ENCODE measurements around the gene CCL22.

CCL22 gene

DNA sequence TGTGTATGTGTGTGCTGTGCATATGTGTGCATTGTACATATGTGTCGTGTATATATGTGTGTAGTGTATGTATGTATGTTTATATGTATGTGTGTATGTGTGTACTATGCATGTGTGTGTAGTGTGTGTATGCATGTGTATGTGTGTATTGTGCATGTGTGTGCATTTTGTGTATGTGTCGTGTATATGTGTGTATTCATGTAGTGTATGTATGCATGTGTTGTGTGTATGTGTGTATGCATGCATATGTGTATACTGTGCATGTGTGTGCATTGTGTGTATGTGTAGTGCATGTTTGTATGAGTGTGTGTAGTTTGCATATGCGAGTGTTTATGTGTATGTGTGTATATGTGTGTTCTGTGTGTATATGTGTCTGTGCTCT is 30.5 kb downstream of the CCL22 start:
- DNase-seq (ENCODE audit: low read depth): no peak
- TF ChIP-seq, protein P1, sequence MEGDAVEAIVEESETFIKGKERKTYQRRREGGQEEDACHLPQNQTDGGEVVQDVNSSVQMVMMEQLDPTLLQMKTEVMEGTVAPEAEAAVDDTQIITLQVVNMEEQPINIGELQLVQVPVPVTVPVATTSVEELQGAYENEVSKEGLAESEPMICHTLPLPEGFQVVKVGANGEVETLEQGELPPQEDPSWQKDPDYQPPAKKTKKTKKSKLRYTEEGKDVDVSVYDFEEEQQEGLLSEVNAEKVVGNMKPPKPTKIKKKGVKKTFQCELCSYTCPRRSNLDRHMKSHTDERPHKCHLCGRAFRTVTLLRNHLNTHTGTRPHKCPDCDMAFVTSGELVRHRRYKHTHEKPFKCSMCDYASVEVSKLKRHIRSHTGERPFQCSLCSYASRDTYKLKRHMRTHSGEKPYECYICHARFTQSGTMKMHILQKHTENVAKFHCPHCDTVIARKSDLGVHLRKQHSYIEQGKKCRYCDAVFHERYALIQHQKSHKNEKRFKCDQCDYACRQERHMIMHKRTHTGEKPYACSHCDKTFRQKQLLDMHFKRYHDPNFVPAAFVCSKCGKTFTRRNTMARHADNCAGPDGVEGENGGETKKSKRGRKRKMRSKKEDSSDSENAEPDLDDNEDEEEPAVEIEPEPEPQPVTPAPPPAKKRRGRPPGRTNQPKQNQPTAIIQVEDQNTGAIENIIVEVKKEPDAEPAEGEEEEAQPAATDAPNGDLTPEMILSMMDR (conservative IDR thresholded peaks at IDR 0.05; ENCODE audit: low read depth, low read length): no peak
- no peak overlapping the region for H3K4me3 ChIP-seq (ENCODE audit: low read depth, low read length)

DNA sequence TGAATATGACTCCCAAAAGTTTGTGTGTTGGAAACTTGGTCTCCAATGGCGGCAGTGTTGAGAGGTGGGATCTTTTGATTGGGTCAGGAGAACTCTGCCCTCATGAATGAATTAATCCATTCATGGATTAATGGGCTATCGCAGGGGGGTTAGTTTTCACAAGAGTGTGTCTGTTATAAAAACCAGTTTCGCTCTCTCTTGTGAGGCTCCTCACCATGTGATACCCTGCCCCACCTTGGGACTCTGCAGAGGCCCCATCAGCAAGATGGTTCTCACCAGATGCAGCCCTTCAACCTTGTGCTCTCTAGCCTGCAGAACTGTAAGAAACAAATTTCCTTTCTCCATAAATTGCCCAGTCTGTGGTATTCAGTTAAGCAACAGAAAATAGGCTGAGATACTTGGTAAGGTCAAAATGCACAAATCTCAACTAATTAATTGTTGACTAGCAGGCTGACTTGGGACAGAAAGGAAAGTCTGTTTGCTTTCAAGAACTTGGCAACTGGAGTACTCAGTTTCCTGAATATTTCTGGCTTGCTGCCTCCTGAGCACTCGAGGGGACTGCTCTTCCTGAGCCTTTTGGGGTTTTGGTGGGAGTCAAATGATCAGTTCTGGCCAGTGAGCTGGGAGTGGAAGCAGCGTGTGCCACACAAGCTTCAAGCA is 32.2 kb downstream of the CCL22 start:
- DNase-seq (ENCODE audit: low read depth): no peak
- TF ChIP-seq, protein P1 (conservative IDR thresholded peaks at IDR 0.05; ENCODE audit: low read depth, low read length): no peak

DNA sequence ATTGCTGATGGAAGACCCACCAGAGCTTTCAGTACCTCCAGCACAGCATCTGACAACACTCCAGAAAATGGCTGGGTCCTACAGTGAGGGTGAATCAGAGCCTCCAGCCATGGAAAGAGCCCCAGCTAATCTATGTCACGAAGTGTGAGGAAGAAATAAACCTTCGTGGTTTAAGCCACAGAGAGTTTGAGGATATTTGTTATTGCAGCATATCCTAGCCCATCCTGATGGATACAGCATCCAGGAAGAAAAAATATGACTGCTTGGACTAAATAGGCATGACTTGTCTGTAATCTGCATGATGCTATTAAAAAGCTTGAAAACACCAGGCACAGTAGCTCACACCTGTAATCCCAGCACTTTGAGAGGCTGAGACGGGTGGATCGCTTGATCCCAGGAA is 32.7 kb downstream of the CCL22 start:
- no peak overlapping the region for H3K4me3 ChIP-seq (ENCODE audit: low read depth, low read length)
- TF ChIP-seq, protein P1 (conservative IDR thresholded peaks at IDR 0.05; ENCODE audit: low read depth, low read length): no peak
- DNase-seq (ENCODE audit: low read depth): no peak

More for the DNA sequence above, 32.2 kb downstream of the CCL22 start:
- H3K4me3 ChIP-seq (ENCODE audit: low read depth, low read length): no peak overlapping the region

DNA sequence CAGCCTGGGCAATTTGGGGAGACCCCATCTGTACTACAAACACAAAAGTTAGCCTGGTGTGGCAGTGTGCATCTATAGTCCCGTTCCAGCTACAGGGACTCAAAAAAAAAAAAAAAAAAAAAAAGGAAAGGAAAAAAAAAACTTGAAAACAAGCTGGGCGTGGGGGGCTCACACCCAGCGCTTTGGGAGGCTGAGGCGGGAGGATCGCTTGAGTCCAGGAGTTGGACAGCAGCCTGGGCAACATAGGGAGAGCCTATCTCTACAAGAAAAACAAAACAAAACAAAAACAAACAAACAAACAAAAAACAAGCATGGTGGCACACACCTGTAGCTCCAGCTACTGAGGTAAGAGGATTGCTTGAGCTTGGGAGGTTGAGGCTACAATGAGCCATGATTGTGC is 33.1 kb downstream of the CCL22 start:
- TF ChIP-seq, protein P1 (conservative IDR thresholded peaks at IDR 0.05; ENCODE audit: low read depth, low read length): no peak
- no peak for DNase-seq (ENCODE audit: low read depth)
- no peak overlapping the region for H3K4me3 ChIP-seq (ENCODE audit: low read depth, low read length)

DNA sequence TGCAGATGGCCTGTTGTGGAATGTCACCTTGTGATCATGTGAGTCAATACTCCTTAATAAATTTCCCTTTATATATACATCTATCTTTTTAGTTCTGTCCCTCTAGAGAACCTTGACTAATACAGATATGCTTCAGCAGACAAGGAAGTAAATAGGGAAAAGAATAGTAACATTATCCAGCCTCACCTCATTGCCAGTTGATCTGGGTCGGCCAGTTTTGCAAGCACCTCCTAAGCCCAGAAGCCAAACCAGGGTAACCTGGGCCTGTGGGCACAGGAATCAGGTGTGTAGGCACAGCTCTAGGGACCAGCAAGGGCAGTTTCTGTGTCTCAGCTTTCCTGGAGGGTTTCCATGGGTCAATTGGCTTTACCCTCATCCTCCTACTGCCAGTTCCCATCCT is 34.1 kb downstream of the CCL22 start:
- TF ChIP-seq, protein P1 (conservative IDR thresholded peaks at IDR 0.05; ENCODE audit: low read depth, low read length): no peak
- no peak for DNase-seq (ENCODE audit: low read depth)
- H3K4me3 ChIP-seq (ENCODE audit: low read depth, low read length): no peak overlapping the region

DNA sequence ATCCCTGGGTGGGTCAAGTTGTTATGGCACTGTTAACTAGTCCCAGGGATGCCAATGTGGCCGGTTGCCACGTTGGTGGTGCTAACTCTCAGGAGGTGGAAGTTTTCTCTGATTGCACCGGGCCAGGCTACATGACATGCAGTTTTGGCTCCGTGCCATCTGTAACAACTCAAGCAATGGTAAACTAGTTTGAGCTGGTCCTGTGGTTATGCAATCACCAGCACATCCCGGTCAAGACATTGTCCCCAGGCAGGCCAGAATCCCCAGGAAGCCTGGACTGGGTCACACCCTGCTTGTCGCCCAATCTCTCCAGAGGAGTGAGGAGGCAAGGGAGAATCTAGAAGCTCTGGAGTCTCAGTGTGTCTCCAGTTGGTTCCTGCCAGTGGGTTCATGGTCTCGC is 35.9 kb downstream of the CCL22 start:
- TF ChIP-seq, protein P1 (conservative IDR thresholded peaks at IDR 0.05; ENCODE audit: low read depth, low read length): no peak
- peak; percentile 46 for DNase-seq (ENCODE audit: low read depth)
- no peak overlapping the region for H3K4me3 ChIP-seq (ENCODE audit: low read depth, low read length)

DNA sequence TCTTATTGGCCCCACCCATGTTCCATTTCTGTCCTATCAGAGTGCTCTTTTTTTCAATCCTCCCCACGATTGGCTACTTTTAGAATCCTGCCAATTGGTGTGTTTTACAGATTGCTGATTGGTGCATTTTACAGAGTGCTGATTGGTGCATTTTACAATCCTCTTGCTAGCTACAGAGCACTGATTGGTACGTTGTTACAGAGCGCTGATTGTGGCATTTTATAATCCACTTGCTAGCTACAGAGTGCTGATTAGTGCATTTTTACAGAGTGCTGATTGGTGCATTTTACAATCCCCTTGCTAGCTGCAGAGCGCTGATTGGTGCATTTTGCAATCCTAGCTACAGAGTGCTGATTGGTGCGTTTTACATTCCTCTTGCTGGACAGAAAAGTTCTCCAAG is 36.4 kb downstream of the CCL22 start:
- TF ChIP-seq, protein P1 (conservative IDR thresholded peaks at IDR 0.05; ENCODE audit: low read depth, low read length): no peak
- DNase-seq (ENCODE audit: low read depth): no peak

More for the DNA sequence above, 36.4 kb downstream of the CCL22 start:
- H3K4me3 ChIP-seq (ENCODE audit: low read depth, low read length): no peak overlapping the region

All from choroid plexus epithelial cell (primary cell).